A549 treated with GW870086 at 1 μM for 4 hours (cell line): Measurements from ENCODE around the gene NPY4R. TPM values are rescaled to one million over a fixed set of nuclear protein-coding genes. Genes with fewer than 3 reads are reported as not detected.

Experiments used
- total RNA-seq: library from RNA; stranded (reverse); fragments of 200-300 nt; extraction: Qiagen RNA extraction; gene quantifications from 5 replicates; pipeline ENCODE4 v1.2.3, GENCODE V29; 2022; ENCODE audit warnings: low read depth

Gene NPY4R, protein sequence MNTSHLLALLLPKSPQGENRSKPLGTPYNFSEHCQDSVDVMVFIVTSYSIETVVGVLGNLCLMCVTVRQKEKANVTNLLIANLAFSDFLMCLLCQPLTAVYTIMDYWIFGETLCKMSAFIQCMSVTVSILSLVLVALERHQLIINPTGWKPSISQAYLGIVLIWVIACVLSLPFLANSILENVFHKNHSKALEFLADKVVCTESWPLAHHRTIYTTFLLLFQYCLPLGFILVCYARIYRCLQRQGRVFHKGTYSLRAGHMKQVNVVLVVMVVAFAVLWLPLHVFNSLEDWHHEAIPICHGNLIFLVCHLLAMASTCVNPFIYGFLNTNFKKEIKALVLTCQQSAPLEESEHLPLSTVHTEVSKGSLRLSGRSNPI
- 28.0 to 43.1 TPM (median 39.2 TPM) in 5 replicates for total RNA-seq

DNA sequence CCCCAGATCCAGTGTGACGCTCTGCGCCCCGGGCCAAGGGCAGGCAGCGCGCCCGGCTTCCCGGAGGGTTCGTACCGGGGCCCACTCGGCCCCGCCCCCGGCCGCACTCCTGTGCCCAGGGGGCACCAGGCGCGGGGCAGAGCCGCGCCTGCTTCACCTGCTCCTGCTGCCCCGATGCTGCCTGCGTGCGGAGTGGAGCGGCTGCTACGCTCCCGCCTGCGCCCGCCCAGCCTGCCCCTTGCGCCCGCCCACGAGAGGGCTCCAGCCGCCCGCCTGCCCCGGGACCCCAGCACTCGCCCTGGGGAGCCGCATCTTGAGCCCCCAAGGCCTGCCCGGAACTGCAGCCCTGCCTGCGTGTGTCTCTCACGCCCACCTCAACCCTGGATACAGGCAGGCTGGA lies at the start of gene NPY4R:
NPY4R (minus strand) TSS at position 194 of the 400 bp plus-strand sequence. CDS start 3,323 bp downstream, outside the sequence.

Other genes starting within 250 kb of the NPY4R start
- 0.10 to 0.27 TPM (median 0.20 TPM) in 4 of 5 replicates, not detected in the other for gene ANTXRL, start 179.0 kb downstream of the NPY4R start, total RNA-seq
- 91.6 to 129 TPM (median 112 TPM) in 5 replicates for gene ANXA8L1, start 90.2 kb downstream of the NPY4R start, total RNA-seq
- gene GPRIN2, start 90.7 kb upstream of the NPY4R start, total RNA-seq, result 30.6 to 40.9 TPM (median 37.8 TPM) in 5 replicates
- 1.6 to 3.3 TPM (median 2.7 TPM) in 5 replicates for gene SYT15, start 113.2 kb upstream of the NPY4R start, total RNA-seq